Thyroid gland (tissue), 4 donors: ENCODE data around the gene TNFRSF11A. TPM values are rescaled to one million over a fixed set of nuclear protein-coding genes. Genes with fewer than 3 reads are reported as not detected.

ENCODE experiments used
- DNase-seq, 2 donors: peaks; one replicate each; pipeline ENCODE4 v3.0.0-alpha.2; 2019
- H3K27ac ChIP-seq, 3 donors: fragments of 200-600 bp; sonication (generic); 1 replicate in 2 of 3; 2 replicates in 1 of 3; pipeline ENCODE4 v1.5.1; 2016 to 2019; ENCODE audit warnings: mild to moderate bottlenecking in 1 of 3, moderate library complexity in 1 of 3
- H3K27me3 ChIP-seq: fragments of 200-600 bp; sonication (generic); one replicate; pipeline ENCODE4 v1.5.1; 2019
- H3K36me3 ChIP-seq, 2 donors: fragments of 200-600 bp; sonication (generic); one replicate each; pipeline ENCODE4 v1.5.1; 2016 to 2019
- H3K4me1 ChIP-seq, 2 donors: fragments of 200-600 bp; sonication (generic); one replicate each; pipeline ENCODE4 v1.5.1; 2017 to 2019
- H3K4me3 ChIP-seq, 3 donors: fragments of 200-600 bp; sonication (generic); replicated peaks in 1 of 3; 1 replicate in 2 of 3; 2 replicates in 1 of 3; pipeline ENCODE4 v1.5.1; 2016; ENCODE audit warnings: mild to moderate bottlenecking in 1 of 3
- H3K9me3 ChIP-seq: fragments of 200-600 bp; sonication (generic); one replicate; pipeline ENCODE4 v1.5.1; 2017
- POLR2A ChIP-seq, 2 donors: fragments of 450-650 bp; IDR thresholded peaks; one replicate each; pipeline ENCODE4 v1.6.1; 2017; ENCODE audit warnings: antibody characterized with exemption in 2 of 2, mild to moderate bottlenecking in 2 of 2, moderate library complexity in 1 of 2
- WGBS, 2 donors: methylation state at CpG; one replicate each; pipeline ENCODE4 v1.1.5; 2017; 5-methylcytosine and 5-hydroxymethylcytosine counted together
- intact Hi-C: fragments of 100-400 bp; cut with DNase I; formaldehyde crosslinking; loops from one replicate; pipeline ENCODE4 v1.15.1; 2023
- total RNA-seq, 4 donors: library from RNA; depleted of rRNA; stranded (reverse); fragments of >200 nt; gene quantifications; one replicate each; pipeline ENCODE4 v1.2.3, GENCODE V29; 2016
- TF ChIP-seq, protein P1 (sequence below), 6 experiments: fragments of 200-600 bp in 3 of 6; fragments of 450-650 bp in 3 of 6; sonication (generic) in 3 of 6; IDR thresholded peaks; one replicate each; pipeline ENCODE4 v1.5.1; 2016 to 2019; ENCODE audit warnings: antibody characterized with exemption in 6 of 6, mild to moderate bottlenecking in 2 of 6, inconsistent platforms in 1 of 6, moderate library complexity in 1 of 6

Gene TNFRSF11A
- total RNA-seq, 4 donors from 2014 or later: 3.3 to 11.6 (median 6.7) TPM

GRCh38 chr18:62400916-62401315 lies 75.8 kb downstream of the TNFRSF11A start:
- Histone ChIP-seq H3K9me3 (no peaks in the 10 kb centered on the region), H3K27me3 (no peaks in the 10 kb centered on the region), H3K4me1 (peaks cover 0 to 3% of the 10 kb centered on the region in 2 donors), H3K36me3 (no peaks in the 10 kb centered on the region), H3K27ac (no peak overlapping the region), H3K4me3 (no peak overlapping the region)
- TF ChIP-seq, protein P1, sequence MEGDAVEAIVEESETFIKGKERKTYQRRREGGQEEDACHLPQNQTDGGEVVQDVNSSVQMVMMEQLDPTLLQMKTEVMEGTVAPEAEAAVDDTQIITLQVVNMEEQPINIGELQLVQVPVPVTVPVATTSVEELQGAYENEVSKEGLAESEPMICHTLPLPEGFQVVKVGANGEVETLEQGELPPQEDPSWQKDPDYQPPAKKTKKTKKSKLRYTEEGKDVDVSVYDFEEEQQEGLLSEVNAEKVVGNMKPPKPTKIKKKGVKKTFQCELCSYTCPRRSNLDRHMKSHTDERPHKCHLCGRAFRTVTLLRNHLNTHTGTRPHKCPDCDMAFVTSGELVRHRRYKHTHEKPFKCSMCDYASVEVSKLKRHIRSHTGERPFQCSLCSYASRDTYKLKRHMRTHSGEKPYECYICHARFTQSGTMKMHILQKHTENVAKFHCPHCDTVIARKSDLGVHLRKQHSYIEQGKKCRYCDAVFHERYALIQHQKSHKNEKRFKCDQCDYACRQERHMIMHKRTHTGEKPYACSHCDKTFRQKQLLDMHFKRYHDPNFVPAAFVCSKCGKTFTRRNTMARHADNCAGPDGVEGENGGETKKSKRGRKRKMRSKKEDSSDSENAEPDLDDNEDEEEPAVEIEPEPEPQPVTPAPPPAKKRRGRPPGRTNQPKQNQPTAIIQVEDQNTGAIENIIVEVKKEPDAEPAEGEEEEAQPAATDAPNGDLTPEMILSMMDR (IDR thresholded peaks at IDR 0.05): no peak
- no peak for TF ChIP-seq POLR2A (IDR thresholded peaks at IDR 0.05)
- 57 to 65% methylated on average over 3 of the region's 3 CpGs for WGBS, 2 donors
- intact Hi-C loops: no loop called here
- no peak for DNase-seq

GRCh38 chr18:62402342-62402948 lies 77.3 kb downstream of the TNFRSF11A start:
- Histone ChIP-seq H3K27ac (no peak overlapping the region), H3K9me3 (no peaks in the 10 kb centered on the region), H3K36me3 (no peaks in the 10 kb centered on the region), H3K27me3 (no peaks in the 10 kb centered on the region), H3K4me1 (peaks cover 0 to 3% of the 10 kb centered on the region in 2 donors), H3K4me3 (no peak overlapping the region)
- intact Hi-C loops: no loop called here
- TF ChIP-seq, protein P1 (IDR thresholded peaks at IDR 0.05): no peak
- TF ChIP-seq POLR2A (IDR thresholded peaks at IDR 0.05): no peak
- 86 to 97% methylated on average over 6 of the region's 6 CpGs for WGBS, 2 donors
- DNase-seq: no peak

- Histone ChIP-seq H3K27me3 (no peaks in the 10 kb centered on the region), H3K4me1 (peaks cover 0 to 3% of the 10 kb centered on the region in 2 donors), H3K36me3 (no peaks in the 10 kb centered on the region), H3K9me3 (no peaks in the 10 kb centered on the region), H3K4me3 (no peak overlapping the region), H3K27ac (no peak overlapping the region)
- TF ChIP-seq POLR2A (IDR thresholded peaks at IDR 0.05): no peak
- TF ChIP-seq, protein P1 (IDR thresholded peaks at IDR 0.05): no peak
- DNase-seq: no peak
- WGBS, 2 donors: 80 to 100% methylated on average over 3 of the region's 3 CpGs
- intact Hi-C loops: no loop called here
Observed at GRCh38 chr18:62403120-62403519, 78.0 kb downstream of the TNFRSF11A start.

GRCh38 chr18:62404881-62405280 lies 79.8 kb downstream of the TNFRSF11A start:
- intact Hi-C loops: no loop called here
- Histone ChIP-seq H3K4me3 (no peak overlapping the region), H3K27me3 (no peaks in the 10 kb centered on the region), H3K27ac (no peak overlapping the region), H3K9me3 (no peaks in the 10 kb centered on the region), H3K36me3 (no peaks in the 10 kb centered on the region), H3K4me1 (no peaks in the 10 kb centered on the region)
- TF ChIP-seq, protein P1 (IDR thresholded peaks at IDR 0.05): no peak
- no peak for TF ChIP-seq POLR2A (IDR thresholded peaks at IDR 0.05)
- WGBS, 2 donors: 91 to 92% methylated on average over 3 of the region's 3 CpGs
- DNase-seq: no peak

DNA sequence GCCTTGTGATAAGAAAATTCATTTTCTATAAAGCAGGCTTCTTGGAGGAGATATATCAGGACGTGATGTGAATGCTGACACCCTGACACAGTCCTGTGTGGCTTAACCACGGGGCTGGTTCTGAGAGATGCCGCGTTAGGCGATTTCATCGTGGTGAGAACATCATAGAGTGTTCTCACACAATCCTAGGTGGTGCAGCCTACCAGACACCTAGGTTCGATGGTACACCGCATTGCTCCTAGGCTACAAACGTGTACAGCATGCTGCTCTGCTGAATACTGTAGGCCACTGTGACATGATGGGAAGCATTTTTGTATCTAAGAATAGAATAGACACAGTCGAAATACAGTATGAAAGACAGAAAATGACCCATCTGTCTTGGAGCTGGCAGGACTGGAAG lies 82.5 kb downstream of the TNFRSF11A start:
- H3K4me3 ChIP-seq: no peak overlapping the region
- no peak for DNase-seq
- no peak for TF ChIP-seq POLR2A (IDR thresholded peaks at IDR 0.05)
- TF ChIP-seq, protein P1 (IDR thresholded peaks at IDR 0.05): no peak
- no peaks in the 10 kb centered on the region for H3K9me3 ChIP-seq
- intact Hi-C loops: no loop called here
- no peaks in the 10 kb centered on the region for H3K36me3 ChIP-seq
- no peak overlapping the region for H3K27ac ChIP-seq
- 90 to 91% methylated on average over 10 of the region's 10 CpGs for whole genome bisulfite sequencing, 2 donors
- H3K27me3 ChIP-seq: no peaks in the 10 kb centered on the region
- H3K4me1 ChIP-seq: no peaks in the 10 kb centered on the region
